Pulmonary artery endothelial cell (primary cell): ENCODE results near the gene KRT6A. TPM values are rescaled to one million over a fixed set of nuclear protein-coding genes. Genes with fewer than 3 reads are reported as not detected.

ENCODE experiments used
- DNase-seq: peaks from one replicate; pipeline ENCODE4 v3.0.0-alpha.2; 2011; ENCODE audit warnings: low read depth, low spot score
- total RNA-seq: library from RNA; depleted of rRNA; stranded (reverse); fragments of >200 nt; gene quantifications from 2 replicates; pipeline ENCODE4 v1.2.3, GENCODE V29; 2014

Gene KRT6A
- total RNA-seq, 1 donor from 2014 or later = 0.79 TPM

GRCh38 chr12:52524898-52525591, 32.0 kb upstream of the KRT6A start:
- DNase-seq = no peak

DNA sequence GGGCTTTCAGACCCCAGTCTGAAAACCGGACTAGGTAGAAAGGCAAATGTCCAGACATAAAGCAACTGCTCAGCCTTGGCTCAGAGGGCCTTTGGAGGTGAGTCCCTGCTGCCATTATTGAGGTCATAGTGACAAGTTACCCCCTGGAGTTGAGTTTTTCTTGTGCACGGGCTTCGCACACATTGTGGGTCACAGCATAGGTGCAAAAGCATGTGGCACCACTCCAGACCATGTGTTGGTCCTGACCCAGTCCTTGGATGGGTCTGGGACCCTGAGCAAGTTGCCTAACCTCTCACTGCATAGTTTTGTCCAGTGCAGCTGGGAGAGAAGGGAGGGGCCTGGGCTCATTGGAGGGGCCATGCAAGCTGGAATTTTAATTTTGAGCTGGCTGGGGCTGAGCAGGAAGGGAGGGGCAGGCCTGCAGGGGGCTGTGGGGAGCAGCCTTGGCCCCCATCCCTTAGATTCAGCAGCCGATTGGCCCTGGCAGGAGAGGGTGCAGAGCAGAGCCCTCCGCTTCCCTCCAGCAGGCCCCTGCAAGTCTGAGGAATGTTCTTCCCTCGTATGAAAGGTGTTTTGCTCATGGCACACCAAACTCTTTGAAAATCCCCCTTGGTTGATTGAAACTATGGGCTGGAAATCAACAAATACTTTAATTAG, 31.3 kb upstream of the KRT6A start:
- DNase-seq = no peak

DNA sequence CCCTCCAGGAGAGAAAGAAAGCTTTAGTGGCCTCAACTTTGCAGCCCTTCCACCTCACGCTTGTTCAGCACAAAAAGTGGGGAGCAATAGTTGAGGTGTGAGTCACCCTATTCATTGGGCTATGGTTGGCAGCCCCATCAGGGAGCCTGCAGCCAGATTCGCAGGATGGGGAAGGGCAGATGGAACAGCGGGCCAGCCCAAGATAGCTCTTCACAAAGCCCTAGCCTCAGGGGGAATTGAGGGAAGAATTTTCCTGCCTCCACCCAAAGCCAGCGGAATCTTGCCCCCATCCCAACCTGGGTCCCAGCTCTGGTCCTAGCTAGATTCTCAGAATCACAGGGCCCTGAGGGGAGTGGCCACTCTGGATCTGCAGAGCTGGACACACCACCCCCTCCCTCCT, 30.8 kb upstream of the KRT6A start:
- no peak for DNase-seq

DNA sequence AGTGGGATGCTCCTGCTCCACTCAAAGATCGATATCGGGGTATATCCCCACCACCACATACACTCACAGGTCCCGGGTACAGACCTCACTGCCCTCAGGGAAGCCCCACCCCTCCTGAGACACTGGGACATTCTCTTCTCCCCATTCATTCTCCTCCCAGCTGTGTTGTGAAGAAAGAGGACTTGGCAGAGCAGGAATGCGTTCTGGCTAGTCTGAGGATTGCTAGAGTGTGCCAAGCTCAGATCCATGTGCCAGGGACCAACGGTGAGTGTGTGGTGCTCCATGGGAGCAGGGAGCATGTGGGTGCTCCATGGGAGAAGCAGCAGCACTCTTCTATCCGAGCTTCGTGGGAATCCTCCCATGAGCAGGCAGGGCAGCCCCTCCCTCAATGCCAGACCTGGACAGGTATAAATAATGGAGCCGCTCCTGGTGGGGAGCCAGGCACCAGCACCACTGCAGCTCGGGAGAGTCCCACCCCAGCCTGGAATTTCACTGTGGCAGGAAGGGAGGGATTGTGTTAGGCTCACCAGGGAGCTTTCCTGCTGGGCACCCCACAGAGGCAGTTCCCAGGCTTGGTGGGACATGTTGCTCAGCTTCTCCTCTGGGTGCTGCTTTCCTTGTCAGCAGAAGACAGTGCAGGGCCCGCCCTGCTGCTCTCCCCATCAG, 29.4 kb upstream of the KRT6A start:
- DNase-seq = no peak

DNA sequence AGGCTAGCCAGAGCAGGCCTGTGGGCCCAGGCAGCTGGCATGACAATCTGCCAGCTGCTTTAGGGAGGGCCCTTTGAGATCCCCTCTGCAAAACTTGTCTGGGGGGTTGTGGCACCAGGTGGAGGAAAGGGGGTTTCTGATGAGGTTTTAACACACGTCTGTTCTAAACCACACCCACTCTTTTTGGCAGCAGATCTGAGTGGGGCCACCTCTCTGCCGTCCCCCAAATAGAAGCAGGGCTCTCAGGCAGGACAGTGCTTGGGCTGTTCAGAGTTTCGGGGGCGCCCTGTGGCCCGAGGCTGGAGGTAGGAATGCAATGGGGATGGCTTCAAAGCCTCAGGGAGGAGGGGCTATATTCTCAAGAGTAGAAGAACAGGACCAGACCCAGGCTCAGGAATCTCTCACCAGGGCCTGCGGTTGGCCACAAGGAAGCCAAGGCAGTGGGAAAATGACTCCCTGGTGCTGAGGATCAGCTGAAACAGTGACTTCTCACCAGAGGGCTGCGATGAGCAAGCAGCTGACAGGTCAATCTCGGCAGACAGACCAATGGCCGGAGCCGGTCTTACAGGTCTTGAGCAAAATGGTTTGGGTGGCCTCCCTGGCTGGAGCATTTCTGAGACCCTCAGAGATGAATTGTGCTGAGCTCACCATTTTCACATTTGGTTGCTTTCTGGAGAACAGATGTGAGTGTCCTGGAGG, 28.7 kb upstream of the KRT6A start:
- DNase-seq = no peak

DNA sequence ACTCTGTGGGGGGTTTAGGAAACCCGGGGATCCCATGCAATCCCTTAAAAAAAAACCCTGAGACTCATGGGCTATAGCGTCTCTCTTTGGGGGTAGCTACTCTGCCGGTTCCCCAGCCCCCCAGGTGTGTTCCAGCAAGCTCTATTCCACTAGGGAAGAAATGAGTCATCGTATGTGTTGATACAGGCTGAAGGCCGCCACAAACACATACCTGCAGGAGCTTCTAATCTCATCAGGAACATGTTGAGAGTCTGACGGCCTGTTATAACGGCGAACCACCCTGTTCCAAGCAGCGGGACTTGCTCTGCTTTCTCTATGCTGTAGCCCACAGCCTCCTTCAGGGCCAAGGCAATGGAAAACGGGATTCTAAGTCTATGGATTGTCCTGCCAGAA, 28.1 kb upstream of the KRT6A start:
- no peak for DNase-seq

GRCh38 chr12:52519826-52520662, 27.0 kb upstream of the KRT6A start, which contains the start of gene KRT5:
Gene KRT5, minus strand, starts transcription at chr12:52520394. Its CDS starts 98 bp downstream, at chr12:52520296.
- DNase-seq = no peak

GRCh38 chr12:52519387-52519703, 26.3 kb upstream of the KRT6A start:
- no peak for DNase-seq

DNA sequence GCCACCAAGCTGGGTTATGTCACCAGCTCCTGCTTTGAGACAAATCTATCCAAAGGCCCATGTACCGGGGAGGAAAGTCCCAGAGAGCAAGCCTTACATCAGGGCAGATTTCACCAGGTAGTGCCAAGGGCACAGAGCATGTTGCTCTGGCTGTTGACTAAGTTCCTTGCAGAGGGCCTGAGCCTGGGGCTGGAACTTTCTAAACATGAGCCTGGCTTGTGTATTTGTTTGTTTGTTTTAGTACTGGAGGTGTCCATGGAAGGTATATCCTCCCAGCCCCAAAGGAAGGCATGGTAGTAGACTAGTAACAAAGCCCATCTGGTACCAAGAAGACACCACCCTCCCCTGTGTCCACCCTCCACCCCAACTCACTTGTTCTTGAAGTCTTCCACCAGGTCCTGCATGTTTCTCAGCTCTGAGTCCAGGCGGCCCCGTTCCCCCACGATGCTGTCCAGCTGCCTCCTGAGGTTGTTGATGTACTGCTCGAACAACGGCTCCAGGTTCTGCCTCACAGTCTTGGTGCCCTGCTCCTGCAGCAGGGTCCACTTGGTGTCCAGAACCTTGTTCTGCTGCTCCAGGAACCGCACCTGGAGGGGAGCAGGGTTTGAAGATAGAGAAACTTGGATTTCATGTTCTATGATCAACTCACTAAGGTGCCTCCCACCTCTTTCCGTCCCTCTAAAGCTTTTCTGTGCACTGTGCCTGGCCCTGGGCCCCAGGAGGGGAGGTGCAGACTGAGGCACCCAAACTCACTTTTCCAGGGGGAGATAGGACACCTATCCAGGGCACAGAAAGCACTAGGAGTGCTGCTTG, 25.7 kb upstream of the KRT6A start:
- no peak for DNase-seq

DNA sequence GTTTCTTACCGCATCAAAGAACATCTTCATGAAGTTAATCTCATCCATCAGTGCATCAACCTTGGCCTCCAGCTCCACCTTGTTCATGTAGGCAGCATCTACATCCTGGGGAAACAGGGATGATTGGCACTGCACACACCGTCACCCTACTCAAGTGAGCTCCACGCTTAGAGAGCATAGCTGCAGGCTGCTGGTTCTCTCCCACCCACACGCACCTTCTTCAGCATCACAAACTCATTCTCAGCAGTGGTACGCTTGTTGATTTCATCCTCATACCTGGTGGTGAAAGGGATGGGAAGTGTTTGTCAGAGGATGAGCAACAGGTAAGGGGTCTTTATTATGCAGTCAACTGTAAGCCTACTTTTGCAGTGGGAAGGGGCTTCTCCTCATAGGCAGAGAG, 24.8 kb upstream of the KRT6A start:
- no peak for DNase-seq

DNA sequence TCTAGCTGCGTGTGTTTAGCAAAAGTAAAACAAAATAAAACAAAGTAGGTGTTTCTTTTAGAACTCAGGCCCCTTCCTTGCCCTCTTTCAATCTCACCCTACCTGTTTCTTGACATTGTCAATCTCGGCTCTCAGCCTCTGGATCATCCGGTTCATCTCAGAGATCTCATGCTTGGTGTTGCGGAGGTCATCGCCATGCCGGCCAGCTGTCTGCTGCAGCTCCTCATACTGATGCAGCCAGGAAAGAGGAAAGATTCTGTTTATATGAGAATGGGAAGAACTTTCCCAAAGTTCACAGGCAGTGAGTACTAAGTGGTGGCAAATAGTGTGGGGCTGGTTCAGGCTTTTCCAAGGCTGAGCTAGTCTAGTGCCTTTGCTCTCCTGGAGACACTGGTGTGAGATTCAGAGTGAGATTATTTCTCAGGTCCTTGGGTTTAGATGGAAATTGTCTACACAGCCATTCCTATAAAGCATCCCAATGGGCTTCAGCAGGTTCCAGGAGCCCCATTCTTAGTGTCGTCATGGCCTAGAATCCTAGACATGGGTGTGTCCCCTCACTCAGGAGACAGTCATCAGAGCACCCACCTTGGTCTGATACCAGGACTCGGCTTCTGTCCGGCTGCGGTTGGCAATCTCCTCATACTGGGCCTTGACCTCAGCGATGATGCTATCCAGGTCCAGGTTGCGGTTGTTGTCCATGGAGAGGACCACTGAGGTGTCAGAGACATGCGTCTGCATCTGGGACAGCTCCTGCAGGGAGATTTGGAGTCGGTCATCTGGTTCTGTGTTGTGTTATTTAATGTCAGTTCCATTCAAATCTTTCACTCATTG, 24.2 kb upstream of the KRT6A start:
- DNase-seq = no peak

GRCh38 chr12:52515927-52516831, 23.1 kb upstream of the KRT6A start:
- DNase-seq = no peak

DNA sequence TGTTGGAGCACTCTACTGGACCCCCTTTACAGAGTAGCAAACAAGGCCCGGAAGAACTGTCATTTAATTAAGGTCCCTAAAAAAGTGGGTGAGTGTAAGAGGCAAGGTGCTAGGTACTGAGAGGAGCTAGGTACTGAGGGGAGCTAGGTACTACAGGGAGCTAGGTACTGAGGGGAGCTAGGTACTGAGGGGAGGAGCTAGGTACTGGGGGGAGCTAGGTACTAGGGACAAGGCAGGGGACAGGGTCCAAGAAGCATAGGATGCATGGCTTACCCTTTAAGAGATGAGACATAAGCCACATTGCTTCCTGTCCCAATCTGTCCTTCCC, 22.2 kb upstream of the KRT6A start:
- no peak for DNase-seq

DNA sequence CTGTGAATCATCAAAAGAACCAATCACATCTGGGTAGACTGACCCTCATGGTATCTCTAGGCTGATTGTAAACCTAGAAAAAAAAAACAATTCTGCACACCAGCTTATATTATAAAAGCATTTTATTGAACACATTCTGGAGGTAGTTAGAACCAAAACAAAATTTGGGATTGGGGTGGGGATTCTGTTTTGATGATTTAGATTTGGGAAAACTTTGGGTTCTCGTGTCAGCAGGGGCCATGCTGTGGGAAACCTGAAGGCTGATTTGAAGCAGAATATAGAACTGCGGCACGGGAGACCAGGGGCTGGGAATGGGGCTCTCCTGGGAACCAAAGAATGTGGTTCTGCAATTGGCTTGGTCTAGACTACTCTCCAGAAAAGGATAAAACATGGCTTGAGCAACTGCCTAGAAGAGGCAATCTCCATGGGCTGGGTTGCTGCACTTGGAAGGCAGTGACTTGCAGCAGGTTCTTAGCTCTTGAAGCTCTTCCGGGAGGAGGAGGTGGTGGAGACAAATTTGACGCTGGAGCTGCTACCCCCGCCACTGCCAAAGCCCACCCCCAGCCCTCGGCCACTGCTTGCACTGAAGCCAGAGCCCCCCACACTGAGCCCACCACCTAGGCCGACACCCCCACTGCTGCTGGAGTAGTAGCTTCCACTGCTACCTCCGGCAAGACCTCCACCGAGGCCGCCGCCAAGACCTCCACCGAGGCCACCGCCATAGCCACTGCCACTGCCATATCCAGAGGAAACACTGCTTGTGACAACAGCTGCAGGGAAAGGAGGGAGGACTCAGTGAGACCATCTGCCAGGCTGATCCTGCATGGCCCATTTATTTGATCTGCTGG, 21.6 kb upstream of the KRT6A start:
- no peak for DNase-seq

DNA sequence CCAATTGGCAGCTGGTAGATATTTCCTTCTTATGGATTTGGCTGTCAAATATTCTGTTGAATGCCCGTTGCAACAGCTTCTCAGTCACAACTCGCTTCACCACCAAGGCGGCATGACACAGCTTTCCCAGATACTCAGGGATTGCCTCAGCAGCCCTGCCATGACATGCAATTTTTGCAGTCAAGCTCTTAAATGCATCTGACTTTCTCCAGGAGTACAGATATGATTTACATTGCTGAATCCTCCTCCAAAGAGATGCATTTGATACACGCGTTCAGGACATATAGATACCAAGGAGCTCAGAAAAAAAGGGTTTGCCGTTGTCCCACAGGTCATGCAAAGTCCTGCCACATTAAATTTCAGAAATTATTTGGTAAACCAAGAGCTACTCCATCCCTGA, 20.7 kb upstream of the KRT6A start:
- DNase-seq = no peak

DNA sequence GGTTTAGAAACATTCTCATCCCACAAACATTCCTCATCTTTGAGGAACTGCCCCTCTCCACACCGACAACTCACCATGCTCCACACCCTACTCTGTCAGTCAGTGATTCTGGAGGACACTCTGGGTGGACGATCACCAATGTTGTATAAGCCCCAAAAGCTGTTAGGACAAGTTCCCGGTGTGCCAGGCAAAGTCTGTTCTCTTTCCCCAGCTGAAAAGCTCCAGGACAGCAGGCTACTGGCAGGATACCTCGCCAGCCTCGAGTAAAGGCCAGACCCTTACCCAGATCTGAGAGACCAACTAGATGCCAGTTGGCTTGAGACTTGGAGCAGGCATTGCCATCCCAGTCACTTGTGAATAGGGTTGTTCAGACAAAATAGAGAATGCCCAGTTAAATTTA, 15.2 kb upstream of the KRT6A start:
- DNase-seq = no peak

GRCh38 chr12:52506858-52507715, 14.0 kb upstream of the KRT6A start:
- DNase-seq = no peak
